GM18870 (cell line): ENCODE data around the gene CNP.
"Not testable (repeated sequence)": the region's sequence is repeated elsewhere in the genome, so short reads cannot be mapped to it uniquely, and the experiment has no call there.

Experiments used
- ATAC-seq: cut with Tn5 transposase; IDR thresholded peaks from one replicate; pipeline ENCODE4 v1.9.1; 2021; ENCODE audit warnings: moderate library complexity; ENCODE audit not compliant: unreplicated experiment

CNP gene

DNA sequence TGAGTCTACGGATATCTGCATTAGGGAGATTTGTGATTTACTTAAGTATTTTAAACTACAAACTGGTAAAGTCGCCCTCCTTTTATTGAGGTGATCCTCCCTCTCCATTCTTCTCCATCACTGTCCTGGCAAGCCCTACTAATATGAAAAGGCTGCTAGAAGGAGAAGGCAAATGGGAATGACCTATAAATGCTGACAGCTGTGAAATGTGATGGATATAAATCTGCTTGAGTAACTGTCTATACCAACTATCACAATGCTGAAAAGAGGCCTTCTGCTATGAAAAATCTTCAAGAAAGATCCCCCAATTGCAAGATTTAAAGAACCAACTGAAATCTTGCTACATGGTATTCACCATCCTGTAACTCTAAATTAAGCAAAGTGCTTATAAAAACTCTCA is 35.1 kb downstream of the CNP start:
- no peak for ATAC-seq

DNA sequence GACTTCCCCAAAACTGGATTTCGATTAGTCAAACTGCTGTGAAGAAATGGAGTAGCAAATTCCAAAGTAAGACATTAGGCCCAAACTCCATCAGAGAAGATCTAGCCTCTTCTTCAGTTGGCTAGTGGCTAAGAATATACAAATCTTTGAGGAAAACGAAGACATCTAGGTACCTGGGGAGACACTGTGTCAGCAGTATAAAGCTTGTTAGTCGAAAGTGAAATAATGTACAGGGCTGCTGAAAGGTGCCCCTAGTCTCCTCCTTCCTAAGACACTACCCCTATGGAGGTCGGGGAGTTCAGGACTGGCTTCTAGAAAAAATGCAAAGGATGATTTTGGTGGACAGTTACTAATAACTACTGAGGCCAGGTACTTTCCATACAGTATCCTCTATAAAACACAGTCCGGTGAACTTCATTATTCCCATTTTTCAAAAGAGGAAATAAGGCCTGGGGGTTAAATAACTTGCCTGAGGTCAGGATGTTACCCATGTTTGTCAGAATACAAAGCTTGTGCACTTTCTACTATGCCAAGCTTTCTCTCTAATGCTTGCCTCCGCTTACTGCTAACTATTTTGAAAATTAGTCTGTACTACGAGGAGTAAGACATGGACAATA is 35.7 kb downstream of the CNP start:
- ATAC-seq: no peak

DNA sequence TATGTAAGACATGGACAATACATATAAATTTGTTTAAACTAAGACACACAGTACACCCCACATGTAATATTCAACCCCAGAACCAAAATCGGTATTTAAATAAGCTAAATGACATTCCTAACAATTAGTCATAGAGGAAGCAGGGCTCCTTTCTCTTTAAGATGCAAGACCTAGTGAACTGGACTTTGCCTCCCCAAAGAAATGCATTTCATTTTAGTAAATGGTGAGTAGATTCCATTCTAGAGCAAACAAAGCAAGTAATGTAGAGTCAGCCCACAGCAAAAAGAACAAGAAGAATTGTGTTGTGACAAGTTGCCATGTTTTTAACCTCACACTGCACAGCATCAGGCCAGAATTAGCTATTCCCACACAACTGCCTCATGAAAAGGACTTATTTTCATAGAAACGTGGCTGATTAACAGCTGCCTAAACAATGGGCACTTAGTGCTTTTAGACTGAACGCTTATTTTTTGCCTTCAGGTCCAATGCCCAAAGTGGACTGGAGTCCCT is 36.3 kb downstream of the CNP start:
- no peak for ATAC-seq

DNA sequence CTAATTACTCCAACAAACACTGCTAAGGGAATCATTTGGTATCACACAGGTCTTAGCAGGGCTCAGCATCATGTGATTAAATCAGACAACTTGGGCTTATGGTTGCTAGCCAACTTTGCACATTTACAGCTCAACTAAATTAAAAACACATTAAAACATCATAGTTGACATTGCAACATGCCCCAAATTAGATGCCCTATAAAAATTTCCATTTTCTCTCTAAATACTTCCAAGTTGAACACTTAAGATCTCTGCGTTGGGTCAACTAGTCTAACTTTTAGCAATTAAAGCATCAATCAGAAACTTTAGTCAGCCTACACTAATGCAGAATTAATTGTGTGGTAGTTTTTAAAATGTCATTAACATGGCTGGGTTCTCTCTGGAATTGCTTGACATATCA is 38.6 kb downstream of the CNP start:
- ATAC-seq: no peak

GRCh38 chr17:42009170-42009569 is 42.6 kb downstream of the CNP start:
- no peak for ATAC-seq

- not testable (repeated sequence) for ATAC-seq
Observed at GRCh38 chr17:42010266-42010680, 43.7 kb downstream of the CNP start.

DNA sequence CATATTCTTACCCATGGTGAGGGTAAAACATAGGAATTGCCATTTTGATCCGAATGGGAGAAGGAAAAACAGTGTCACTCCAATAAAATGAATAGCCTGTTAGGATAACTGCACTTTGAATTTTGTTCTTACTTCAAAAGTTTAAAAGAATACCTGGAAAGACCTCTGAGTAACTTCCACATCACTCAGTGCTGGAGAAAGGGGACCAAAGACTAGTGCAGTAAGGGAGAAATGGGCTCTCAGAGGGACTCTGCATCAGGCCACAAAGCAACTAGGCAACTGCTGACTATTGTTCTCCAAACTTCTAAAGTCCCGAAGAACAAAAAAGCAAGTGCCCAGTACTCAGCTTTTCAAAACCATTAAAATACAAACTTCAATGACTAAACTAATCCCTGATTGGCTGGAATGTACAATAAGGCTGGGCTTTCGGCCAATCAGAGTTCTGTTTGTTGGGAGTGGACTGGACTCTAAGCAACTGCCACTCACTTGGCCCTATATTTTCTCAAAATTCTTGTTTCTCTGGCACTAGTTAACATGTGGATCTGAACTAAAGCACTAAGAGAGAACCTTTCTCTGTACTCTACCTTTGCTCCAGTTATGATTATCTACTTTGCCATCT is 44.4 kb downstream of the CNP start:
- no peak for ATAC-seq

DNA sequence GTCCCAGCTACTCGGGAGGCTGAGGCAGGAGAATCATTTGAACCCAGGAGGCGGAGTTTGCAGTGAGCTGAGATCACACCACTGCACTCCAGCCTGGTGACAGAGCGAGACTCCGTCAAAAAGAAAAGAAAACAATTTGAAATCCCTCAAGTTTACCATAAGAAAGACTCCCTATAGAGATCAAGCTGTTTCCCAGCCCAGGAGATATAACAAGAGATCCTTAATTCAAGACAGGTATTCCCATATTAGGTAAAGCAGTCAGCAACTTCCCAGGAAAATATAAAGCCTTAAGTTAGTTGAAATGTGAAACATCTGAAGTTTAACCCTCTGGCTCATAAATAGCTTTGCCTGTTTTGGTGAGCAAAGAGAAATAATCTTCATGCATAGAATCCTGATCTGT is 45.8 kb downstream of the CNP start:
- ATAC-seq: not testable (repeated sequence)

DNA sequence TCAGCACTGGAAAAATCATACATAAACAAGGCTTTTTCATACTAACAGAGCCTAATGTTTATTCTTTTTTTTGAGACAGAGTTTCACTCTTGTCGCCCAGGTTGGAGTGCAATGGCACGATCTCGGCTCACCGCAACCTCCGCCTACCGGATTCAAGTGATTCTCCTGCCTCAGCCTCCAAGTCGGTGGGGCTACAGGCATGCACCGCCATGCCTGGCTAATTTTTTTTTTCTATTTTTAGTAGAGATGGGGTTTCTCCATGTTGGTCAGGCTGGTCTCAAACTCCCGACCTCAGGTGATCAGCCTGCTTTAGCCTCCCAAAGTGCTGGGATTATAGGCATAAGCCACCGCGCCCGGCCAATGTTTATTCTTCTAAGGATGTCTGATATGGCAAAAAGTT is 47.1 kb downstream of the CNP start:
- not testable (repeated sequence) for ATAC-seq

DNA sequence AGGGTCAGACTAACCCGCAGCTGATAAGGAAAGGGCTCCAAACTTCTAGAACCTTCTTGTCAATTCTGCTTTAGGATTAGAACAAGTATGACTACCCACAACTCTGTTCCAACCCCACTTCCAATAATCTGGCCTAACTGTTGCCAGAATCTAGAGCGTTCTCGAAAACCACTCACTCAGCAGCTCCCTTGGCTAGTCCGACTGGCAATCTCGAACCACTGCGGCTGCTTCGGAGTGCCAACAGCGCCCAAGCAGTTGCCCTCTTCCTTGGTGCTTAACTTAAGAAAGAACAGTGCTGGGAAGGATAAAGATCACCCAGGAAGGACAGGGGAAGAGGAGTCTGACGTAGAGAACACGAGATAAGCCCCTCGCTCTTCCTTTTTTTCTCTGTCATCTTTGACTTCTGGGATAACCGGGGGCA is 49.8 kb downstream of the CNP start:
- no peak for ATAC-seq

GRCh38 chr17:42016941-42017865 is 50.6 kb downstream of the CNP start, which contains the start of gene DNAJC7:
Gene DNAJC7 (minus strand): TSS chr17:42017439. CDS start chr17:42017416, 23 bp downstream.
- peak; percentile 49 for ATAC-seq

DNA sequence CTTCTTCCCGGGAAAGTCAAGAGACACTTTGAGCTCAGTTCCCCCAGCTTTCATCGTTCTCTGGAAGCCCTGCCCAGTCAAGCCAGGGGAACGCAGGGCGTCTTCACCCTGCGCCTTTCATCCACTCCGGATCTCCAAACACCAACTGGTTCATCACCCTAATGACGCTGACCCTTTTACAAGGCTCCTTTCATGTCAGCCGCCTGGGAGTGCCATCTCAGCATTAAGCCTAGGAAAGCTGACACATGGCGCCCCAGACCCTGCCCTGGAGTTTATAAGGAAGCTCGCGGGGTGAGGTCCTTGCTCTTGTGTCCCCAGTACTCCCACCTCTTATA is 51.2 kb downstream of the CNP start:
- ATAC-seq: no peak

GRCh38 chr17:42018339-42018738 is 51.7 kb downstream of the CNP start:
- no peak for ATAC-seq

- no peak for ATAC-seq
Observed at GRCh38 chr17:42018988-42019387, 52.4 kb downstream of the CNP start.

DNA sequence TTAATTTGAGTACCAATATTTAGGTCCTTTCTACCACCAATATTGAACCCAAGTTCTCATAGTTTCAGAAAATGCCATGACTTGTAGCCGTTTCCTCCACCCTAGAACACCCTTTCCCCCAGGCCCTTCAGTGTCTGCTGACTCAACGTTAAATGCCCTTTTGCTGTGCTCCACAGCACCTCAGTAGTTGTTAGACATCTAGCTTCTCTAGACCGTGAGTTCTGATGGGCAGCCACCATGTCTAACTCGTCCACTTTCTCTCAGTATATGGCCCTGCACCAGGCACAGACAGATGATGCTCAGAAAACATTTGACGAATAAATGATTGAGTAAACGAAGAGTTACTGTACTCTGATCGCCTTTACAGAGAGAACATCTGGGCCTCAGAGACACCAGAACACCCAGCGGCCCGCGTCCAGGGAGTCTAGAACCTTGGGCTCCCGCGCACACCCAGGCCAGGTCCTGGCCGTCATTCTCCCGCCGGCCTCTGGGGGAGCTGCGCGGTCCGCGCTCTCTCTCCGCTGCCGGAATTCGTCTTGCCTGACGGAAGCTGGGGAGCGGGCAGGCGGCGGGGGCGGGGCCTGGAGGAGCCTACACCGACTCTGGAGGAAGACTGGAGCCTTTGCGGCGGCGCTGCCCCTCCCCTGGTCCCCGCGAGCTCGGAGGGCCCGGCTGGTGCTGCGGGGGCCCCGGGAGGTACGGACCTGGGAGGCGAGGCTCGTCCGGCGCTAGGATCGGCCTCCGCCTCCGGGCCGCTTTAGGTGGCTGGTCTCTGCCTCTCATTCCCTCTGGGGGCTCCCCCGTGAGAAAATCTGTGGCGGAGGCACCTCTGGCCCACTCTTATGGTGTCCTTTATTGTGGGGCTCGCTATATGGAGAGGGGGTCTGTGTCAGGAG is 53.2 kb downstream of the CNP start, which contains the start of gene NKIRAS2:
NKIRAS2 (plus strand) TSS at position 582 of the 896 bp plus-strand sequence. CDS start 1,488 bp downstream, outside the sequence.
- no peak for ATAC-seq

DNA sequence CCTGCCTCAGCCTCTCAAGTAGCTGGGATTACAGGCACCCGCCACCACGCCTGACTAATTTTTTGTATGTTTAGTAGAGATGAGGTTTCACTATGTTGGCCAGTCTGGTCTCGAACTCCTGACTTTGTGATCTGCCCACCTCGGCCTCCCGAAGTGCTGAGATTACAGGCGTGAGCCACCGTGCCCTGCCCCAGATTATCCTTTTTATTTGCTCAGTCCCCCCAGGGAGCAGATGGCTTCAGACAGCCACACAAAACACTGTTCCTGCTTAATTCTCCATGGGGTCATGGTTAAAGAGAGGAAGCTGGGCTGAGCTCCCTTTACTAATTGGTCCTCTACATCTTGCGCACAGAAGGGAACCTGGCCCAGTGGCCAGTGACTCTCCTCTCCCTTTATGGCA is 54.2 kb downstream of the CNP start:
- not testable (repeated sequence) for ATAC-seq

- ATAC-seq: no peak
Observed at GRCh38 chr17:42023524-42024349, 57.1 kb downstream of the CNP start.

GRCh38 chr17:42025191-42025579 is 58.6 kb downstream of the CNP start:
- no peak for ATAC-seq

GRCh38 chr17:42025936-42026335 is 59.3 kb downstream of the CNP start:
- no peak for ATAC-seq
